ENCODE measurements around the gene ABLIM3.

The ABLIM3 gene

GRCh38 chr5:149235841-149236240, 94.5 kb downstream of the ABLIM3 start:
- no peaks in the 10 kb centered on the region for H3F3A ChIP-seq (ENCODE audit: insufficient read depth)
- TF ChIP-seq CTCF (IDR thresholded peaks at IDR 0.05; ENCODE audit: insufficient read depth, low read length, poor library complexity, severe bottlenecking) = no peak
- TF ChIP-seq EZH2phosphoT487 (conservative IDR thresholded peaks at IDR 0.05; ENCODE audit: low read length) = no peak

GRCh38 chr5:149237662-149238061, 96.4 kb downstream of the ABLIM3 start:
- Histone ChIP-seq H3K9me2 (replicated peaks; ENCODE audit: insufficient read depth, low read length) (no peaks in the 10 kb centered on the region), H3K4me2 (ENCODE audit: low read depth, low read length, poor library complexity, severe bottlenecking) (no peak overlapping the region), H3K27me3 (ENCODE audit: low read length) (no peaks in the 10 kb centered on the region), H3K9ac (ENCODE audit: low read length) (no peak overlapping the region), H3F3A (ENCODE audit: insufficient read depth) (no peaks in the 10 kb centered on the region), H3K36me3 (ENCODE audit: low read length) (no peaks in the 10 kb centered on the region), H3K27ac (ENCODE audit: low read depth, low read length) (no peak overlapping the region), H3K79me2 (ENCODE audit: insufficient read depth, low read length) (no peaks in the 10 kb centered on the region), H3K9me3 (ENCODE audit: insufficient read depth, low read length) (no peaks in the 10 kb centered on the region), H4K20me1 (ENCODE audit: low read depth, low read length) (no peaks in the 10 kb centered on the region), H3K4me3 (ENCODE audit: insufficient read depth, low read length, poor library complexity, severe bottlenecking) (no peak overlapping the region), H2AFZ (ENCODE audit: low read depth, low read length, severe bottlenecking) (no peak overlapping the region)
- TF ChIP-seq EZH2phosphoT487 (conservative IDR thresholded peaks at IDR 0.05; ENCODE audit: low read length) (no peak), CTCF (IDR thresholded peaks at IDR 0.05; ENCODE audit: insufficient read depth, low read length, poor library complexity, severe bottlenecking) (no peak)

More at GRCh38 chr5:149235841-149236240, 94.5 kb downstream of the ABLIM3 start:
- Histone ChIP-seq H3K4me2 (ENCODE audit: low read depth, low read length, poor library complexity, severe bottlenecking) (no peak overlapping the region), H2AFZ (ENCODE audit: low read depth, low read length, severe bottlenecking) (no peak overlapping the region), H3K27ac (ENCODE audit: low read depth, low read length) (no peak overlapping the region), H3K9ac (ENCODE audit: low read length) (no peak overlapping the region), H3K4me3 (ENCODE audit: insufficient read depth, low read length, poor library complexity, severe bottlenecking) (no peak overlapping the region), H3K9me2 (replicated peaks; ENCODE audit: insufficient read depth, low read length) (no peaks in the 10 kb centered on the region), H3K27me3 (ENCODE audit: low read length) (no peaks in the 10 kb centered on the region), H3K36me3 (ENCODE audit: low read length) (no peaks in the 10 kb centered on the region), H3K79me2 (ENCODE audit: insufficient read depth, low read length) (no peaks in the 10 kb centered on the region), H3K9me3 (ENCODE audit: insufficient read depth, low read length) (no peaks in the 10 kb centered on the region), H4K20me1 (ENCODE audit: low read depth, low read length) (no peaks in the 10 kb centered on the region)

GRCh38 chr5:149238540-149238939, 97.2 kb downstream of the ABLIM3 start:
- Histone ChIP-seq H3K9ac (ENCODE audit: low read length) (no peak overlapping the region), H3K9me2 (replicated peaks; ENCODE audit: insufficient read depth, low read length) (no peaks in the 10 kb centered on the region), H3F3A (ENCODE audit: insufficient read depth) (no peaks in the 10 kb centered on the region), H3K9me3 (ENCODE audit: insufficient read depth, low read length) (no peaks in the 10 kb centered on the region), H3K27ac (ENCODE audit: low read depth, low read length) (no peak overlapping the region), H3K36me3 (ENCODE audit: low read length) (no peaks in the 10 kb centered on the region), H3K4me3 (ENCODE audit: insufficient read depth, low read length, poor library complexity, severe bottlenecking) (no peak overlapping the region), H3K4me2 (ENCODE audit: low read depth, low read length, poor library complexity, severe bottlenecking) (no peak overlapping the region), H3K79me2 (ENCODE audit: insufficient read depth, low read length) (no peaks in the 10 kb centered on the region), H3K27me3 (ENCODE audit: low read length) (no peaks in the 10 kb centered on the region), H4K20me1 (ENCODE audit: low read depth, low read length) (no peaks in the 10 kb centered on the region), H2AFZ (ENCODE audit: low read depth, low read length, severe bottlenecking) (no peak overlapping the region)
- TF ChIP-seq EZH2phosphoT487 (conservative IDR thresholded peaks at IDR 0.05; ENCODE audit: low read length) = no peak
- no peak for TF ChIP-seq CTCF (IDR thresholded peaks at IDR 0.05; ENCODE audit: insufficient read depth, low read length, poor library complexity, severe bottlenecking)

All from SU-DHL-6 (cell line).